Jurkat, Clone E6-1 (cell line): ENCODE data around the gene FAM124A.
A peak's percentile ranks its signal among the peaks of the same experiment; 100 is the strongest.

Experiments
- DNase-seq: peaks from one replicate; pipeline ENCODE4 v3.0.0-alpha.2; 2011; ENCODE audit warnings: low read depth, low spot score
- H3K4me3 ChIP-seq: 2 replicates; pipeline ENCODE4 v1.5.1; 2011; ENCODE audit warnings: mild to moderate bottlenecking, low read length, control low read depth, moderate library complexity

FAM124A gene

GRCh38 chr13:51235756-51236490 lies 13.7 kb downstream of the FAM124A start:
- no peak overlapping the region for H3K4me3 ChIP-seq
- DNase-seq: no peak

DNA sequence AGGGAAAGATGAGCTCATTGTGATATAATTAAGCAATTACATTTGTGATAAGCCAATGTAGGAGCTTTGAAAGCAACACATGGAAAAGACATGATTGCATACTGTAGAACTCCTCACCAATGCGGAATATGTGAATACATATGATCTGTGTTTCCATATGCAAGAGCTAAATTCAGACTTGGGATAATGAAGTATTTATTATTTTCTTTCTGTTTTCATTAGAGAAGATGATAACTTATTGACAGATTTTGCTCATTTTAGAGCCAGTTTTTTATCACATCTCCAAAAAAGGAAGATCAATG lies 14.2 kb downstream of the FAM124A start:
- H3K4me3 ChIP-seq: no peak overlapping the region
- no peak for DNase-seq

GRCh38 chr13:51237386-51237785 lies 15.2 kb downstream of the FAM124A start:
- H3K4me3 ChIP-seq: no peak overlapping the region
- no peak for DNase-seq

- no peak overlapping the region for H3K4me3 ChIP-seq
- no peak for DNase-seq
Measured at GRCh38 chr13:51237887-51238286, 15.7 kb downstream of the FAM124A start.

DNA sequence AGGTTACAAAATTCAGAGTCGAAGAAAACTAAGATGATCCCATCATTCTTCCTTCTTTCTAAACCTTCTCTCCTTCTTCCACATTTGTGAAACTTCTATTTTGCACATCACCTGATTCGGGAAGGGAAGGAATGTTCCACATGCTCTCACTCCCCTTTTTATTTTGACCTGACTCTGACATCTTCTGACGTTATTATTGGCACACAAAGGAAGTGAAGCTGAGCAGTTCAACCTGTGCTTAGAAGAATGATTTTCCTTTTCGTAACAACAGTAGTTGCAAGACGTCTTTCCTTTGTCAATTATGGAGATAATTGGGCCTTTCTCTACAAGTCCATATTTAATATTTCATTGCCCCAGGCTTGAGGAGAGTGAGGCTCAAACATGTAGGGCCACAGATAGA lies 18.0 kb downstream of the FAM124A start:
- DNase-seq: no peak
- H3K4me3 ChIP-seq: no peak overlapping the region

- no peak overlapping the region for H3K4me3 ChIP-seq
- no peak for DNase-seq
Measured at GRCh38 chr13:51240958-51241357, 18.8 kb downstream of the FAM124A start.

DNA sequence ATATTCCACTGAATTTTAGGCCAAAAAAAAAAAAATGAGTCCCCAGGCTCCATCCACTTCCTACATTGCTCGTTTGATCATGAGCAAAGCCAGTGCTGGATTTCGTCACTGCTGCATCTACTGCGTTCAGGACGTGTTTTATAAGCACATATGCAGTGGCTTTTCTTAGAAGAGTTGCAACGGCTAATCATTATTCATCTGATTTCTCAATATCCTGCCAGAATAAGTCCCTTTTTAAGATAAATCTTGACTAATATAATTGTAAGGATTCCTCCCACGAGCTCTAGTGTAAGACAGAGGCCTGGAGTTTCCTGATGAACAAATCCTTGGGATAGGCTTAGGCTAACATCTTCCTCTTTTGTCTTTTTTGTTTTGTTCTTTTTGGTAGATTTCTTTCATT lies 19.5 kb downstream of the FAM124A start:
- H3K4me3 ChIP-seq: no peak overlapping the region
- no peak for DNase-seq

- H3K4me3 ChIP-seq: no peak overlapping the region
- DNase-seq: no peak
Measured at GRCh38 chr13:51243227-51243626, 21.0 kb downstream of the FAM124A start.

DNA sequence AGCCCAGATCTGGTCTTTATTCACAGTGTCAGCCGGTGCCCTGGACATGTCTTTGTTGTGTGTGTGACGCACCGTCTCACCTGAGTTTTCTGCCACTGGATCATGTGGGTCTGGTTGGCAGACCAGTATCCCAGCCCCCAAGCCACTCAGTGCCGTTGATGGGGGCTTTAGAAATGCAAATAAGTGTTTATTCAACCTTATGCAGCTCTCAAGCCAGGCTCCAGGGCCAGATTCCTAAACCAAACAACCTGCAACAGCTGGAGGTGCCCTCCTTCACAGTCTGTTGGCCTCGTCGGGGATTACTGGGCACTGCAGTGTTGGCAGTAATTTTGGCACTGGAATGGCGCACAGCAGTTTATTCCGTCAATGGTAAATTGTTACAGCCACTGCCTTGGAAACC lies 21.6 kb downstream of the FAM124A start:
- DNase-seq: no peak
- no peak overlapping the region for H3K4me3 ChIP-seq

- DNase-seq: no peak
- H3K4me3 ChIP-seq: no peak overlapping the region
Measured at GRCh38 chr13:51244637-51245405, 22.6 kb downstream of the FAM124A start.

GRCh38 chr13:51245583-51245982 lies 23.4 kb downstream of the FAM124A start:
- no peak overlapping the region for H3K4me3 ChIP-seq
- no peak for DNase-seq

DNA sequence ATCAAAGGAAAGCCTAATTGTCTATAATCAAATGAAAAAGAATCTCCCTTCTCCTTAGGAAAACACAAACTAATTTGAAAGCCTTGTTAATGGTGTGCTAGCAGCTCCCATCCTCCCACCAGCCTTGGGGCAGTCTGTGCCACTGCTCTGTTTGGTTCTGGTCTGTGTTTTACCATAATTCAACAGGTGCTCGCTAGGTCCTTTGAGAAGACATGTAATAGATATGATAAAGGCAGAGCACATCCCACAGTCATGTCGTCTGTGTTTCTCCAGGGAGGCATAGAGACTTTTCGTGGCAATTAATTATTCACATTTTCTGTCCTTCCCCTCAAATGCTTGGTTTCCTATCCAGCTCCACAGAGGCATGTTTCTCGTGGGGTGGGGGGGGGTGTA lies 23.8 kb downstream of the FAM124A start:
- no peak overlapping the region for H3K4me3 ChIP-seq
- no peak for DNase-seq

DNA sequence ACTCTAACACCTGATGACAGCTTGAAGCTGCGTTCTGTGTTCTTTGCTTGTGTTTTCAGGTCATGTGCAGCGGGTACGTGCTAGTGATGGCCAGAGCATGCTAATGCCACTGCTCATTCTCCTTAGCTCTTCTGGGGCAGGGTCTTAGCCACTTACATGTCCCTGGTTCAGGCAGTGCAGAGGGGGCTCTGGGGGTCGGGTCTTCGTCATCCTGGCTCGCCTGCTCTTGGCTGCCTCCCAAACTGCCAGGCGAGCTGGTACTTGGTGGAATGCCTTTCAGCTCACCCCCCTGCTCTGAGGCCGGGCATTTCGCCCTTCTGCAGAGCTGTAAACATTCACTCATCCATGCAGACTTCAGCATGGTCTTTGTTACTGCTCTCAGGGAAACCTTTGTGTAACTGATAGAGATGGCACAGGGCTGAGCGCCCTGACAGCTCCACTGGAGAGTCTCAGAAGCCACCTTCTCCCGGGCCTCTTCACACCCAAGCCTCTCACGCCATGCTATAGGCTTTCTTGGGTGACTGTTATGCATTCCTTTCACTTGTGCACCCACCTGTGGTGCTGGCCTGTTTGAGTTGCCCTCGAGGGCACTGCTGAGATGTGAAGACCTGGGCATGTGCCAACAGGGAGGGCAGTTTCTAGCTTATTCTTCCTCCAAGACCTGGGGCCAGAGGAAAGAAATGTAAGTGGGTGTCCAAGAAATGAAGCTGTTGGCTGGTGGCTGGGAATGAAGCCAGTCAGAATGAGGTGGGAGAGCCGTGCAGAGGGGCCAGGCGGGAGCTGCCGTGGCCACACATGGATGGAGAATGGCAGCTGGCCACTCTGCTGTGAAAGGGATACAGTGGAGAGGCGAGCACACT lies 24.4 kb downstream of the FAM124A start:
- H3K4me3 ChIP-seq: no peak overlapping the region
- DNase-seq: no peak

GRCh38 chr13:51249255-51249654 lies 27.1 kb downstream of the FAM124A start:
- DNase-seq: no peak
- no peak overlapping the region for H3K4me3 ChIP-seq

GRCh38 chr13:51249770-51250741 lies 27.9 kb downstream of the FAM124A start:
- DNase-seq: peak; percentile 10

GRCh38 chr13:51251480-51251879 lies 29.3 kb downstream of the FAM124A start:
- DNase-seq: no peak
- H3K4me3 ChIP-seq: no peak overlapping the region

More at GRCh38 chr13:51249770-51250741, 27.9 kb downstream of the FAM124A start:
- H3K4me3 ChIP-seq: no peak overlapping the region

GRCh38 chr13:51252954-51253532 lies 30.8 kb downstream of the FAM124A start:
- no peak for DNase-seq
- no peak overlapping the region for H3K4me3 ChIP-seq

- H3K4me3 ChIP-seq: no peak overlapping the region
- DNase-seq: no peak
Measured at GRCh38 chr13:51255556-51255955, 33.4 kb downstream of the FAM124A start.

GRCh38 chr13:51257187-51257586 lies 35.0 kb downstream of the FAM124A start:
- DNase-seq: no peak
- H3K4me3 ChIP-seq: no peak overlapping the region
